HL-60 (cell line): ENCODE results near the gene HSPA1L.

Experiments used
- CTCF ChIP-seq: IDR thresholded peaks from one replicate; pipeline ENCODE4 v1.5.1; 2011; ENCODE audit warnings: low read length, control low read depth, inconsistent platforms; ENCODE audit not compliant: insufficient read depth
- GABPA ChIP-seq: IDR thresholded peaks from 2 replicates; pipeline ENCODE4 v1.6.1; 2012; ENCODE audit warnings: low read depth
- POLR2AphosphoS5 ChIP-seq: IDR thresholded peaks from 2 replicates; pipeline ENCODE4 v1.6.1; 2012; ENCODE audit warnings: low read depth

- TF ChIP-seq POLR2AphosphoS5 (no peak; the same call in 1 of the 2 replicates), GABPA (no peak), CTCF (no peak)
Observed at GRCh38 chr6:31826793-31827285, 11.8 kb upstream of the HSPA1L start.
